GM23248 (cell line): ENCODE results near the gene GPRC6A.

Source experiments
- EZH2 ChIP-seq: fragments of 200-600 bp; sonication (generic); IDR thresholded peaks from 2 replicates; pipeline ENCODE4 v1.6.1; 2018; ENCODE audit warnings: antibody characterized with exemption, mild to moderate bottlenecking; ENCODE audit not compliant: insufficient read depth, poor library complexity, severe bottlenecking
- EZH2phosphoT487 ChIP-seq: fragments of 200-600 bp; sonication (generic); IDR thresholded peaks from 2 replicates; pipeline ENCODE4 v1.6.1; 2018; ENCODE audit warnings: antibody characterized with exemption, moderate library complexity, mild to moderate bottlenecking, low read depth; ENCODE audit not compliant: insufficient read depth

GRCh38 chr6:116866281-116866871 is 37.5 kb upstream of the GPRC6A start:
- no peak for TF ChIP-seq EZH2
- no peak for TF ChIP-seq EZH2phosphoT487
